Stomach (tissue), 9 donors: ENCODE data around the gene BICRA. TPM values are rescaled to one million over a fixed set of nuclear protein-coding genes. Genes with fewer than 3 reads are reported as not detected.
"Not testable (repeated sequence)": the region's sequence is repeated elsewhere in the genome, so short reads cannot be mapped to it uniquely, and the experiment has no call there.

Experiments
- DNase-seq, 2 donors: peaks; one replicate each; pipeline versions ENCODE4 v3.0.0 to v3.0.0-alpha.2; 2013 to 2019
- H3K27ac ChIP-seq, 5 donors: fragments of 200-600 bp in 4 of 5; sonication (generic) in 4 of 5; one replicate each; pipeline ENCODE4 v1.5.1; 2013 to 2019; ENCODE audit warnings: mild to moderate bottlenecking in 1 of 5, moderate library complexity in 1 of 5
- H3K27me3 ChIP-seq, 3 donors: fragments of 200-600 bp; sonication (generic); one replicate each; pipeline ENCODE4 v1.5.1; 2017 to 2019; ENCODE audit warnings: mixed run types in 1 of 3
- H3K36me3 ChIP-seq, 4 donors: fragments of 200-600 bp; sonication (generic); 1 replicate in 3 of 4; 2 replicates in 1 of 4; pipeline ENCODE4 v1.5.1; 2016 to 2019
- H3K4me1 ChIP-seq, 4 donors: fragments of 200-600 bp; sonication (generic); one replicate each; pipeline ENCODE4 v1.5.1; 2016 to 2019
- H3K4me3 ChIP-seq, 4 donors: fragments of 200-600 bp; sonication (generic) in 3 of 4; one replicate each; pipeline ENCODE4 v1.5.1; 2016 to 2019; ENCODE audit warnings: mild to moderate bottlenecking in 1 of 4
- H3K9me3 ChIP-seq, 4 donors: fragments of 200-600 bp; sonication (generic); one replicate each; pipeline ENCODE4 v1.5.1; 2016 to 2019
- CTCF ChIP-seq, 7 experiments: fragments of 450-650 bp in 4 of 7; fragments of 200-600 bp in 3 of 7; sonication (generic) in 3 of 7; IDR thresholded peaks; one replicate each; pipeline ENCODE4 v1.5.1; 2016 to 2019; ENCODE audit warnings: antibody characterized with exemption in 7 of 7, control low read depth in 2 of 7, mild to moderate bottlenecking in 1 of 7
- EP300 ChIP-seq: sonication (generic); formaldehyde crosslinking; IDR thresholded peaks from one replicate; pipeline ENCODE4 v1.6.1; 2017; ENCODE audit warnings: antibody characterized with exemption
- POLR2A ChIP-seq, 4 donors: fragments of 450-650 bp; IDR thresholded peaks; one replicate each; pipeline ENCODE4 v1.6.1; 2016; ENCODE audit warnings: antibody characterized with exemption in 4 of 4, control low read depth in 2 of 4, mild to moderate bottlenecking in 1 of 4, moderate library complexity in 1 of 4
- POLR2AphosphoS5 ChIP-seq, 3 donors: sonication (generic); formaldehyde crosslinking; IDR thresholded peaks; one replicate each; pipeline ENCODE4 v1.6.1; 2016; ENCODE audit warnings: antibody characterized with exemption in 3 of 3
- WGBS, 5 donors: extraction: QIAGEN DNeasy Blood & Tissue Kit in 3 of 5; methylation state at CpG; one replicate each; pipeline versions ENCODE4 v1.1.5 to v1.1.7; 2013 to 2018; 5-methylcytosine and 5-hydroxymethylcytosine counted together
- intact Hi-C: fragments of 100-400 bp; cut with DNase I; formaldehyde crosslinking; loops from one replicate; pipeline ENCODE4 v1.15.1; 2023; ENCODE audit warnings: low total_unique reads
- polyA plus RNA-seq, 3 donors: library from polyadenylated mRNA; stranded (reverse); fragments of 200-250 nt; gene quantifications; one replicate each; pipeline ENCODE4 v1.2.3, GENCODE V29; 2013
- total RNA-seq, 5 donors: library from RNA; depleted of rRNA; stranded (reverse); fragments of >200 nt; gene quantifications; one replicate each; pipeline versions ENCODE4 v1.1.0 to v1.2.3, GENCODE V29; 2014 to 2016
- donor health status: healthy with polysubstance abuse.
- donor health status: Bipolar disorder and iron deficiency.
- donor health status: healthy.

The BICRA gene
- total and polyA plus RNA-seq, 8 donors, result 2.7 to 13.4 (median 9.5) TPM

DNA sequence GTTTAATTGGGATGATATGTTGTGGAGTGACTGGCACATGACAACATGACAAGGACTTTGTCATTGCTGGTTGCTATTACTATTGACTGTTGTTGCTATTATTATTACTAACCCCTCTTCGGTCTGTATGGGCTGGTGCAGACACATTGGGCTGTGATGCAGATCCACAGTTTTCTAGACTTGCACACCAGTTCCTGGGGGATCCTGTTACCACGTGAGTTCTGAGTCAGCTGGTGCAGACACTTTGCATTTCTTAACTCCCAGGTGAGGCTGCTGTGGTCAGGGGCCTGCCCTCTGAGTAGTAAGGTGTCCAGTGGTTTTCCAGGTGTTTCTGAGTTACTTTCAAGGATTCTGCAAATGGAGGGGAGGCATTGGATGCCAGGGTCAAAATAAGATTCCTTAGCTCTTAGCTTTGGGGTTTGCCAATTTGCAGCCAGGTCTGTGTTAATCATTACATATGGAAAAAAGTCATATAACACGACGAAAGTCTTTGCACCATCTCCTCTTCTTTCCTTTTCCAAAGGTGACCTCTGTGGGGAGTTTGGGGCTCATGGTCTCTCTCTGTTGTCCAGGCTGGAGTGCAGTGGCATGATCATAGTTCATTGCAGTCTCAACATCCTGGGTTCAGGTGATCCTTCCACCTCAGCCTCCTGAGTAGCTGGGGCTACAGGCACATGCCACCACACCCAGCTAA, 19.3 kb downstream of the BICRA start:
- no peak for TF ChIP-seq POLR2AphosphoS5 (IDR thresholded peaks at IDR 0.05)
- Histone ChIP-seq H3K4me3 (no peak overlapping the region), H3K27ac (no peak overlapping the region), H3K4me1 (peaks cover 13 to 58% (median 36%) of the 10 kb centered on the region in 4 donors), H3K27me3 (no peaks in the 10 kb centered on the region), H3K9me3 (no peaks in the 10 kb centered on the region), H3K36me3 (peaks cover 0 to 4% (median 0%) of the 10 kb centered on the region in 4 donors)
- DNase-seq, result no peak
- 59 to 77% (median 65%) methylated on average over 4 of the region's 4 CpGs for WGBS, 5 donors
- intact Hi-C loops, result no loop called here

DNA sequence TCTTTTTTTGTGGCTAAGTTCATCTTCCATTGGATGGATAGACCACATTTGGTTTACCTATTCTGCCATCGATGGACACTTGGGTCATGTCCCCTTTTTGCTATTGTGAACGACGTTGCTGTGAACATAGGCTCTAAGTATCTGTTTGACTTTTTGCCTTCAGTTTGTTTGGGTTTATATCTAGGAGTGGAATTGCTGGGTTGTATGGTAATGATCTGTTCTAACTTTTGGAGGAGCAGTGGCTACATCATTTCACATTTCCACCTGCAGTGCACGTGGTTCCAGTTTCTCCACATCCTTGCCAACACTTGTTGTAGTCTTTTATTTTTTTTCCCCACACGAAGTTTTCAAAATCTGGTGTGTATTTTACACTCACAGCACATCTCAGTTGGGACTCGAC, 21.7 kb downstream of the BICRA start:
- Histone ChIP-seq H3K4me1 (peaks cover 4 to 53% (median 32%) of the 10 kb centered on the region in 4 donors), H3K4me3 (no peak overlapping the region), H3K9me3 (no peaks in the 10 kb centered on the region), H3K36me3 (peaks cover 0 to 4% (median 0%) of the 10 kb centered on the region in 4 donors), H3K27me3 (no peaks in the 10 kb centered on the region), H3K27ac (no peak overlapping the region)
- TF ChIP-seq POLR2A (IDR thresholded peaks at IDR 0.05), result no peak
- intact Hi-C loops, result no loop called here
- 94 to 97% (median 96%) methylated on average over 6 of the region's 6 CpGs for WGBS, 5 donors
- no peak for DNase-seq

- intact Hi-C loops, result no loop called here
- TF ChIP-seq POLR2AphosphoS5 (IDR thresholded peaks at IDR 0.05) (no peak), CTCF (IDR thresholded peaks at IDR 0.05) (no peak), POLR2A (IDR thresholded peaks at IDR 0.05) (no peak), EP300 (no peak)
- no peak overlapping the region for H3K4me3 ChIP-seq
- H3K4me1 ChIP-seq, result peaks cover 0 to 40% (median 28%) of the 10 kb centered on the region in 4 donors
- no peak for DNase-seq
- H3K27me3 ChIP-seq, result no peaks in the 10 kb centered on the region
- no peaks in the 10 kb centered on the region for H3K9me3 ChIP-seq
- WGBS, 5 donors, result 87 to 95% (median 93%) methylated on average over 18 of the region's 18 CpGs
- H3K27ac ChIP-seq, result peak overlapping the region in 4 of 5 donors; percentile 2 to 71 (median 14)
- peaks cover 0 to 4% (median 0%) of the 10 kb centered on the region in 4 donors for H3K36me3 ChIP-seq
Measured at GRCh38 chr19:47631681-47632446, 22.9 kb downstream of the BICRA start.

DNA sequence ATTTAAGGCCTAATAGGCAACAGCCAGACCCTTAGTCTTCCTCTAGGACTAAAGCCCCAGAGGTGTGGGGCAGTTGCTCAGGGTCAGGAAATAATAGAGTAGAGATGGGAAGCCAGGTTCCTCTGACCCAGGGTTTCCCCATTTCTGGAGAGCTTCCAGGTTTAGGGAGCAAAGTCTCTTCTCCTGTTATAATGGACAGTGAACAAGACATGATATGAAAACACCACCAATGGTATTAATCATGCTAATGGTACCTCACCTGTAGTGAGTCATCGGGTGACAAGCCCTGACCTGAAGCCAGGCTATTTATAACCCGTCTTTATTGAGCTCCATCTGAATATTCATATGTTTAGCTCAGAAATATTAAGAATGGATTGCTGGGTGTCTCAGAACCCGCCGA, 24.6 kb downstream of the BICRA start:
- Histone ChIP-seq H3K9me3 (no peaks in the 10 kb centered on the region), H3K4me3 (no peak overlapping the region), H3K36me3 (no peaks in the 10 kb centered on the region), H3K27ac (peak overlapping the region in 2 of 5 donors; percentile 35 to 71), H3K27me3 (no peaks in the 10 kb centered on the region), H3K4me1 (peaks cover 0 to 41% (median 29%) of the 10 kb centered on the region in 4 donors)
- TF ChIP-seq POLR2AphosphoS5 (IDR thresholded peaks at IDR 0.05), result no peak
- no peak for TF ChIP-seq POLR2A (IDR thresholded peaks at IDR 0.05)
- TF ChIP-seq EP300, result no peak
- no peak for TF ChIP-seq CTCF (IDR thresholded peaks at IDR 0.05)
- intact Hi-C loops, result no loop called here
- no peak for DNase-seq
- 78 to 92% (median 83%) methylated on average over 4 of the region's 4 CpGs for WGBS, 5 donors

GRCh38 chr19:47633996-47634395, 25.1 kb downstream of the BICRA start:
- 76 to 94% (median 84%) methylated on average over 11 of the region's 11 CpGs for WGBS, 5 donors
- TF ChIP-seq CTCF (IDR thresholded peaks at IDR 0.05) (no peak), POLR2AphosphoS5 (IDR thresholded peaks at IDR 0.05) (no peak), POLR2A (IDR thresholded peaks at IDR 0.05) (no peak), EP300 (no peak)
- Histone ChIP-seq H3K9me3 (no peaks in the 10 kb centered on the region), H3K4me1 (peaks cover 0 to 46% (median 29%) of the 10 kb centered on the region in 4 donors), H3K27me3 (no peaks in the 10 kb centered on the region), H3K4me3 (no peak overlapping the region), H3K27ac (peak overlapping the region in 2 of 5 donors; percentile 13 to 71), H3K36me3 (no peaks in the 10 kb centered on the region)
- intact Hi-C loops, result no loop called here
- DNase-seq, result no peak

GRCh38 chr19:47635152-47635754, 26.3 kb downstream of the BICRA start:
- H3K9me3 ChIP-seq, DNase-seq, intact Hi-C loops, H3K27me3 ChIP-seq, H3K4me3 ChIP-seq, H3K36me3 ChIP-seq: not testable (repeated sequence)
- 80 to 96% (median 91%) methylated on average over 6 of the region's 6 CpGs for WGBS, 5 donors
- peak overlapping the region in 1 of 5 donors; percentile 71 for H3K27ac ChIP-seq
- peaks cover 0 to 46% (median 29%) of the 10 kb centered on the region in 4 donors for H3K4me1 ChIP-seq
